Esophagus muscularis mucosa (tissue), 4 donors: Measurements from ENCODE around the gene MOB3A. TPM values are rescaled to one million over a fixed set of nuclear protein-coding genes. Genes with fewer than 3 reads are reported as not detected.

ENCODE experiments used
- DNase-seq: peaks from one replicate; pipeline ENCODE4 v3.0.0-alpha.2; 2017; ENCODE audit errors: extremely low spot score
- H3K27ac ChIP-seq, 4 donors: fragments of 200-600 bp; sonication (generic); replicated peaks in 1 of 4; 1 replicate in 3 of 4; 2 replicates in 1 of 4; pipeline ENCODE4 v1.5.1; 2016 to 2019; ENCODE audit warnings: mild to moderate bottlenecking in 1 of 4
- H3K27me3 ChIP-seq, 4 donors: fragments of 200-600 bp; sonication (generic); one replicate each; pipeline versions ENCODE4 v1.5.1 to v1.6.0; 2016 to 2019
- H3K36me3 ChIP-seq, 4 donors: fragments of 200-600 bp; sonication (generic); one replicate each; pipeline ENCODE4 v1.5.1; 2016 to 2019
- H3K4me1 ChIP-seq, 4 donors: fragments of 200-600 bp; sonication (generic); one replicate each; pipeline ENCODE4 v1.5.1; 2016 to 2019
- H3K4me3 ChIP-seq, 4 donors: fragments of 200-600 bp; sonication (generic); 1 replicate in 2 of 4; 2 replicates in 2 of 4; pipeline ENCODE4 v1.5.1; 2016 to 2019; ENCODE audit warnings: mild to moderate bottlenecking in 4 of 4, moderate library complexity in 1 of 4
- H3K9me3 ChIP-seq, 4 donors: fragments of 200-600 bp; sonication (generic); 1 replicate in 3 of 4; 2 replicates in 1 of 4; pipeline ENCODE4 v1.5.1; 2016 to 2019
- CTCF ChIP-seq, 3 experiments: fragments of 200-600 bp in 2 of 3; fragments of 450-650 bp in 1 of 3; sonication (generic) in 2 of 3; IDR thresholded peaks; one replicate each; pipeline ENCODE4 v1.5.1; 2017 to 2019; ENCODE audit warnings: antibody characterized with exemption in 3 of 3, mild to moderate bottlenecking in 2 of 3, moderate library complexity in 1 of 3
- EP300 ChIP-seq: sonication (generic); formaldehyde crosslinking; IDR thresholded peaks from one replicate; pipeline ENCODE4 v1.6.1; 2017; ENCODE audit warnings: antibody characterized with exemption
- POLR2A ChIP-seq: fragments of 450-650 bp; IDR thresholded peaks from one replicate; pipeline ENCODE4 v1.6.1; 2017; ENCODE audit warnings: antibody characterized with exemption, moderate library complexity, mild to moderate bottlenecking, low read depth
- POLR2AphosphoS5 ChIP-seq, 2 donors: sonication (generic); formaldehyde crosslinking; IDR thresholded peaks; one replicate each; pipeline ENCODE4 v1.6.1; 2017; ENCODE audit warnings: antibody characterized with exemption in 2 of 2
- WGBS: methylation state at CpG from one replicate; pipeline ENCODE4 v1.1.5; 2018; 5-methylcytosine and 5-hydroxymethylcytosine counted together
- intact Hi-C: fragments of 100-400 bp; cut with DNase I; formaldehyde crosslinking; loops from one replicate; pipeline ENCODE4 v1.15.1; 2023
- total RNA-seq, 4 donors: library from RNA; depleted of rRNA; stranded (reverse); fragments of >200 nt; gene quantifications; one replicate each; pipeline versions ENCODE4 v1.1.0 to v1.2.1, GENCODE V29; 2016

The MOB3A gene
- total RNA-seq, 4 donors from 2014 or later, result 43.6 to 85.2 (median 56.3) TPM

GRCh38 chr19:2050991-2051772, 44.9 kb downstream of the MOB3A start, which contains the start of gene MKNK2:
Gene MKNK2 (minus strand): TSS chr19:2051244. CDS start chr19:2050851, 393 bp downstream.
- Histone ChIP-seq H3K4me1 (peaks cover 68 to 88% (median 83%) of the 10 kb centered on the region in 4 donors), H3K4me3 (peak within 1 kb of the TSS; percentile 87 to 100 (median 97)), H3K9me3 (no peaks in the 10 kb centered on the region), H3K27me3 (no peaks in the 10 kb centered on the region), H3K27ac (peak within 1 kb of the TSS; percentile 99 to 100 (median 100)), H3K36me3 (peaks cover 2 to 30% (median 18%) of the 10 kb centered on the region in 4 donors)
- 26% methylated on average over 5 of the region's 93 CpGs for WGBS
- DNase-seq, result peak; percentile 96
- TF ChIP-seq EP300, result no peak
- TF ChIP-seq POLR2AphosphoS5 (IDR thresholded peaks at IDR 0.05), result peak; percentile 98 to 99
- TF ChIP-seq CTCF (IDR thresholded peaks at IDR 0.05), result peak; percentile 55 to 88 (median 57)
- TF ChIP-seq POLR2A, result peak; percentile 70
- intact Hi-C loops, result no loop called here

GRCh38 chr19:2050349-2050990, 45.7 kb downstream of the MOB3A start:
- intact Hi-C loops, result no loop called here

GRCh38 chr19:2049741-2050348, 46.3 kb downstream of the MOB3A start:
- Histone ChIP-seq H3K36me3 (peaks cover 14 to 44% (median 32%) of the 10 kb centered on the region in 4 donors), H3K27ac (peak overlapping the region; percentile 99 to 100 (median 100)), H3K4me3 (peak overlapping the region; percentile 87 to 100 (median 97)), H3K27me3 (no peaks in the 10 kb centered on the region), H3K4me1 (peaks cover 71 to 88% (median 83%) of the 10 kb centered on the region in 4 donors), H3K9me3 (no peaks in the 10 kb centered on the region)
- no peak for DNase-seq
- 0% methylated on average over 15 of the region's 16 CpGs for WGBS
- intact Hi-C loops, result no loop called here
- TF ChIP-seq EP300 (no peak), POLR2A (peak; percentile 72), CTCF (IDR thresholded peaks at IDR 0.05) (no peak), POLR2AphosphoS5 (IDR thresholded peaks at IDR 0.05) (peak; percentile 84 to 93)

More at GRCh38 chr19:2050349-2050990, 45.7 kb downstream of the MOB3A start:
- Histone ChIP-seq H3K27ac (peak overlapping the region; percentile 99 to 100 (median 100)), H3K4me1 (peaks cover 68 to 88% (median 83%) of the 10 kb centered on the region in 4 donors), H3K4me3 (peak overlapping the region; percentile 87 to 100 (median 97)), H3K9me3 (no peaks in the 10 kb centered on the region), H3K27me3 (no peaks in the 10 kb centered on the region), H3K36me3 (peaks cover 9 to 37% (median 25%) of the 10 kb centered on the region in 4 donors)
- no peak for DNase-seq
- TF ChIP-seq POLR2A (no peak), CTCF (IDR thresholded peaks at IDR 0.05) (no peak), EP300 (no peak), POLR2AphosphoS5 (IDR thresholded peaks at IDR 0.05) (no peak)
- WGBS, result 0% methylated on average over 3 of the region's 49 CpGs

- Histone ChIP-seq H3K27me3 (no peaks in the 10 kb centered on the region), H3K27ac (peak overlapping the region; percentile 99 to 100 (median 100)), H3K36me3 (peaks cover 14 to 50% (median 39%) of the 10 kb centered on the region in 4 donors), H3K4me3 (peak overlapping the region; percentile 87 to 100 (median 97)), H3K9me3 (no peaks in the 10 kb centered on the region), H3K4me1 (peaks cover 71 to 88% (median 83%) of the 10 kb centered on the region in 4 donors)
- no peak for TF ChIP-seq CTCF (IDR thresholded peaks at IDR 0.05)
- TF ChIP-seq POLR2A, result no peak
- TF ChIP-seq POLR2AphosphoS5 (IDR thresholded peaks at IDR 0.05), result no peak
- TF ChIP-seq EP300, result no peak
- DNase-seq, result no peak
- WGBS, result 46% methylated on average over 22 of the region's 27 CpGs
- intact Hi-C loops, result no loop called here
Measured at GRCh38 chr19:2048959-2049740, 47.0 kb downstream of the MOB3A start.
